K562 (cell line): ENCODE measurements around the gene MYH7. TPM values are rescaled to one million over a fixed set of nuclear protein-coding genes. Genes with fewer than 3 reads are reported as not detected.

Experiments
- ATAC-seq: fragments of 200-7000 bp; cut with Tn5 transposase; 3 replicates; pipeline ENCODE4 v1.9.1; 2020; ENCODE audit warnings: moderate library complexity
- BruUV-seq: library from RNA; stranded (reverse); fragments of 400-500 nt; replicated peaks from 2 replicates; lab custom pipeline; 2021; lab: Mats Ljungman, UMichigan
- CTCF ChIA-PET: fragments of 300-600 bp; formaldehyde crosslinking; extraction: SDS; loops from one replicate; lab custom pipeline; 2021; ENCODE audit warnings: low intra/inter-chr PET ratio; lab: Yijun Ruan, JAX
- POLR2A ChIA-PET: fragments of 300-600, 350-650 bp; sonication (Branson Sonifier 250); formaldehyde crosslinking; extraction: SDS; loops from one replicate; lab custom pipeline; 2021; ENCODE audit warnings: antibody characterized with exemption, inconsistent platforms; lab: Yijun Ruan, JAX
- DNase-seq, 4 experiments: peaks; one replicate each; pipeline versions ENCODE4 v3.0.0 to v3.0.0-alpha.2; 2011 to 2018; ENCODE audit warnings: low spot score in 3 of 4, mixed read lengths in 3 of 4; ENCODE audit errors: extremely low read depth in 1 of 4
- FAIRE-seq: peaks from 2 replicates; lab custom pipeline; 2011; peaks lifted over from hg19 to GRCh38; lab: Jason Lieb, UNC
- H2AFZ ChIP-seq: 2 replicates; pipeline ENCODE4 v1.6.0; 2011; ENCODE audit warnings: low read depth, low read length, control low read depth, inconsistent platforms
- H3K27ac ChIP-seq: fragments of 200-600 bp; 3 replicates; pipeline ENCODE4 v1.8.0; 2011; ENCODE audit warnings: low read depth, mild to moderate bottlenecking, control low read depth, inconsistent platforms, low read length, moderate library complexity, mixed read lengths; ENCODE audit errors: extremely low read depth
- H3K27me3 ChIP-seq, 2 experiments: fragments of 300-600 bp in 1 of 2; 2 replicates in 1 of 2; 3 replicates in 1 of 2; pipeline versions ENCODE4 v1.6.0 to v1.8.0; 2011; ENCODE audit warnings: inconsistent platforms in 2 of 2, low read length in 2 of 2, mild to moderate bottlenecking in 1 of 2, mixed read lengths in 1 of 2, moderate library complexity in 1 of 2; ENCODE audit not compliant: control insufficient read depth in 2 of 2, insufficient read depth in 2 of 2
- H3K36me3 ChIP-seq: fragments of 300-600 bp; 3 replicates; pipeline ENCODE4 v1.8.0; 2011; ENCODE audit warnings: mild to moderate bottlenecking, low read length, inconsistent platforms; ENCODE audit not compliant: control insufficient read depth, insufficient read depth
- H3K4me1 ChIP-seq, 2 experiments: fragments of 200-600 bp in 1 of 2; replicated peaks in 1 of 2; 2 replicates in 1 of 2; 3 replicates in 1 of 2; pipeline versions ENCODE4 v1.5.1 to v1.8.0; 2011; ENCODE audit warnings: inconsistent platforms in 2 of 2, low read length in 2 of 2, mild to moderate bottlenecking in 1 of 2, mixed read lengths in 1 of 2, moderate library complexity in 1 of 2; ENCODE audit not compliant: control insufficient read depth in 2 of 2, insufficient read depth in 2 of 2
- H3K4me2 ChIP-seq: 2 replicates; pipeline ENCODE4 v1.6.1; 2011; ENCODE audit warnings: low read length, control low read depth, inconsistent platforms, mixed read lengths; ENCODE audit not compliant: insufficient read depth
- H3K4me3 ChIP-seq: fragments of 200-600 bp; sonication (generic), shearing (Covaris generic); 2 replicates; pipeline ENCODE4 v1.5.1; 2016; ENCODE audit warnings: control low read depth, inconsistent platforms
- H3K79me2 ChIP-seq: fragments of 200-600 bp; 3 replicates; pipeline ENCODE4 v1.8.0; 2011; ENCODE audit warnings: low read length, inconsistent platforms; ENCODE audit not compliant: control insufficient read depth, insufficient read depth
- H3K9ac ChIP-seq, 2 experiments: 2 replicates each; pipeline versions ENCODE4 v1.6.0 to v1.6.1; 2011; ENCODE audit warnings: low read depth in 2 of 2, low read length in 2 of 2, control low read depth in 1 of 2, inconsistent platforms in 1 of 2, mild to moderate bottlenecking in 1 of 2, mixed read lengths in 1 of 2; ENCODE audit not compliant: insufficient read depth in 1 of 2
- H3K9me1 ChIP-seq: one replicate; pipeline ENCODE4 v1.6.0; 2011; ENCODE audit warnings: inconsistent platforms, mild to moderate bottlenecking, low read length, moderate library complexity; ENCODE audit not compliant: control insufficient read depth, insufficient read depth
- H3K9me3 ChIP-seq: replicated peaks from 2 replicates; pipeline ENCODE4 v1.5.1; 2011; ENCODE audit warnings: low read depth, low read length, inconsistent platforms; ENCODE audit not compliant: control insufficient read depth, insufficient read depth
- H4K20me1 ChIP-seq: replicated peaks from 2 replicates; pipeline ENCODE4 v1.6.1; 2011; ENCODE audit warnings: low read length, inconsistent platforms, mixed read lengths; ENCODE audit not compliant: control insufficient read depth, insufficient read depth
- KAT2B ChIP-seq: IDR thresholded peaks from one replicate; pipeline ENCODE4 v1.6.1; 2012; ENCODE audit warnings: low read depth, mild to moderate bottlenecking, control low read depth, inconsistent platforms, low read length, moderate library complexity
- SPI1 ChIP-seq: IDR thresholded peaks from 2 replicates; pipeline ENCODE4 v1.6.1; 2011; ENCODE audit warnings: low read depth, low read length, control low read depth, borderline replicate concordance
- ZNF121 ChIP-seq: sonication (generic); formaldehyde crosslinking; conservative IDR thresholded peaks from 2 replicates; pipeline ENCODE4 v1.8.0; 2022; ENCODE audit warnings: missing genetic modification reagents
- in situ Hi-C: fragments of 300-500 bp; cut with MboI; formaldehyde crosslinking; loops from 4 replicates; pipeline ENCODE4 v1.15.0; 2018; ENCODE audit warnings: inconsistent platforms, mixed read lengths
- intact Hi-C: fragments of 100-400 bp; cut with micrococcal nuclease; formaldehyde crosslinking; loops from 2 replicates; pipeline ENCODE4 v1.14.2; 2022
- polyA plus RNA-seq, 8 experiments: library from polyadenylated mRNA; depleted of rRNA in 4 of 8; stranded (reverse) in 5 of 8; unstranded in 3 of 8; fragments of >200 nt; fragmentation: Nextera tagmentation in 2 of 8; fragmentation: Illumina TruSeq in 1 of 8; extraction: Ambion mirVana in 2 of 8; extraction: Trizol in 1 of 8; gene quantifications; 2 replicates each; pipeline versions ENCODE4 v1.2.1 to v1.2.3, GENCODE V29; 2011 to 2014; ENCODE audit warnings: inconsistent platforms in 1 of 8, missing spikeins in 1 of 8
- total RNA-seq, 7 experiments: library from RNA; depleted of rRNA in 6 of 7; stranded (reverse); fragments of >200 nt in 6 of 7; fragmentation: Illumina TruSeq in 2 of 7; extraction: Trizol in 2 of 7; gene quantifications; 2 replicates each; pipeline versions ENCODE4 v1.2.1 to v1.2.3, GENCODE V29; 2011 to 2021; ENCODE audit warnings: low replicate concordance in 1 of 7
- TF ChIP-seq, protein P1 (sequence below): fragments of 250-450 bp; sonication (Bioruptor Pico); IDR thresholded peaks from 2 replicates; pipeline ENCODE4 v1.4.0; 2020

MYH7 gene
- total and polyA plus RNA-seq, 9 of the 15 experiments (the other 6 are each of a cell fraction or from before 2014, with no cell fraction given), result not detected

DNA sequence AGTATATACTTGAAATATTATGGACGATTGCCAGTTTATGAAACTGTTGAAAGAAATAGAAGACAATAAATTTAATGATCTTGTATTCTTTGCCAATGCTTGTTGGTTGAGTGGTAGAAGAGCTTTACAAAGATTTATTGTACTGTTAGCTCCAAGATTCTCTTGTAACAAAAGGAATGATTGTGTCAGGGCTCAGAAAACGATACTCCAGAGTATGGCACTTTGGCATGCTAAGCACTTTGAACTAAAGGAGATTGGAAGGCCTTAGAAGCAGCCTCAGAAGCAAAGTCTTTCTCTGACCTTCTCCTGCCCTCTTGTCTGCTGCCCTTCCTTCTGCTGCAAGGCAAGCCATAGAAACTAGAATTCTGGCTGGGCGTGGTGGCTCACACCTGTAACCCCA lies 29.8 kb upstream of the MYH7 start (continued):
- TF ChIP-seq, protein P1, sequence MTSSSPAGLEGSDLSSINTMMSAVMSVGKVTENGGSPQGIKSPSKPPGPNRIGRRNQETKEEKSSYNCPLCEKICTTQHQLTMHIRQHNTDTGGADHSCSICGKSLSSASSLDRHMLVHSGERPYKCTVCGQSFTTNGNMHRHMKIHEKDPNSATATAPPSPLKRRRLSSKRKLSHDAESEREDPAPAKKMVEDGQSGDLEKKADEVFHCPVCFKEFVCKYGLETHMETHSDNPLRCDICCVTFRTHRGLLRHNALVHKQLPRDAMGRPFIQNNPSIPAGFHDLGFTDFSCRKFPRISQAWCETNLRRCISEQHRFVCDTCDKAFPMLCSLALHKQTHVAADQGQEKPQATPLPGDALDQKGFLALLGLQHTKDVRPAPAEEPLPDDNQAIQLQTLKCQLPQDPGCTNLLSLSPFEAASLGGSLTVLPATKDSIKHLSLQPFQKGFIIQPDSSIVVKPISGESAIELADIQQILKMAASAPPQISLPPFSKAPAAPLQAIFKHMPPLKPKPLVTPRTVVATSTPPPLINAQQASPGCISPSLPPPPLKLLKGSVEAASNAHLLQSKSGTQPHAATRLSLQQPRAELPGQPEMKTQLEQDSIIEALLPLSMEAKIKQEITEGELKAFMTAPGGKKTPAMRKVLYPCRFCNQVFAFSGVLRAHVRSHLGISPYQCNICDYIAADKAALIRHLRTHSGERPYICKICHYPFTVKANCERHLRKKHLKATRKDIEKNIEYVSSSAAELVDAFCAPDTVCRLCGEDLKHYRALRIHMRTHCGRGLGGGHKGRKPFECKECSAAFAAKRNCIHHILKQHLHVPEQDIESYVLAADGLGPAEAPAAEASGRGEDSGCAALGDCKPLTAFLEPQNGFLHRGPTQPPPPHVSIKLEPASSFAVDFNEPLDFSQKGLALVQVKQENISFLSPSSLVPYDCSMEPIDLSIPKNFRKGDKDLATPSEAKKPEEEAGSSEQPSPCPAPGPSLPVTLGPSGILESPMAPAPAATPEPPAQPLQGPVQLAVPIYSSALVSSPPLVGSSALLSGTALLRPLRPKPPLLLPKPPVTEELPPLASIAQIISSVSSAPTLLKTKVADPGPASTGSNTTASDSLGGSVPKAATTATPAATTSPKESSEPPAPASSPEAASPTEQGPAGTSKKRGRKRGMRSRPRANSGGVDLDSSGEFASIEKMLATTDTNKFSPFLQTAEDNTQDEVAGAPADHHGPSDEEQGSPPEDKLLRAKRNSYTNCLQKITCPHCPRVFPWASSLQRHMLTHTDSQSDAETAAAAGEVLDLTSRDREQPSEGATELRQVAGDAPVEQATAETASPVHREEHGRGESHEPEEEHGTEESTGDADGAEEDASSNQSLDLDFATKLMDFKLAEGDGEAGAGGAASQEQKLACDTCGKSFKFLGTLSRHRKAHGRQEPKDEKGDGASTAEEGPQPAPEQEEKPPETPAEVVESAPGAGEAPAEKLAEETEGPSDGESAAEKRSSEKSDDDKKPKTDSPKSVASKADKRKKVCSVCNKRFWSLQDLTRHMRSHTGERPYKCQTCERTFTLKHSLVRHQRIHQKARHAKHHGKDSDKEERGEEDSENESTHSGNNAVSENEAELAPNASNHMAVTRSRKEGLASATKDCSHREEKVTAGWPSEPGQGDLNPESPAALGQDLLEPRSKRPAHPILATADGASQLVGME (CRISPR knock-in tag), result no peak
- TF ChIP-seq KAT2B, result no peak

DNA sequence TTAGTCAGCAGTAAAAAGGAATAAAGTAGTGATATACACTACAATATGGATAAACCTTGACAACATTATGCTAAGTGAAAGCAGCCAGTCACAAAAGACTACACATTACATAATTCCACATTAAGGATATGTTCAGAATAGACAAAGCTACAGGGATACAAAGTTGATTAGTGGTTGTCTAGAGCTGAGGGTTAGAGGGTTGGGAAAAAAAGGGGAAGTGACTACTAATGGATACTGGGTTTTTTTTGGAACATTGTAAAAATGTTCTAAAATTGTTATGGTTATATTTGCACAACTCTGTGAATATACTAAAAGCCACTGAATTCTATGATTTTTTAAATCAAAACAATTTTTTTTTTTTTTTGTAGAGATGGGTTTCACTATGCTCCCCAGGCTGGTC lies 29.2 kb upstream of the MYH7 start:
- Histone ChIP-seq H3K27ac (no peak overlapping the region), H2AFZ (no peak overlapping the region), H3K9me3 (peaks cover 9% of the 10 kb centered on the region), H3K9ac (no peak overlapping the region), H3K79me2 (peaks cover 2% of the 10 kb centered on the region), H3K4me2 (no peak overlapping the region), H3K4me1 (0 out of 5 replicates have a peak, but pooled peaks cover 0 to 3% of the 10 kb centered on the region in 2 experiments), H3K36me3 (no peaks in the 10 kb centered on the region), H4K20me1 (no peaks in the 10 kb centered on the region), H3K9me1 (no peaks in the 10 kb centered on the region), H3K27me3 (no peaks in the 10 kb centered on the region), H3K4me3 (no peak overlapping the region)
- in situ Hi-C loops (no loop called here), intact Hi-C loops (no loop called here)
- peak; percentile 85 for TF ChIP-seq SPI1
- TF ChIP-seq ZNF121 (CRISPR knock-in tag), result no peak
- no peak for ATAC-seq
- DNase-seq, result no peak
- ChIA-PET CTCF (no interaction called here), POLR2A (no interaction called here)
- no peak for FAIRE-seq
- BruUV-seq, result no TSS peak
